ENCODE results near the gene SAMD8. TPM values are rescaled to one million over a fixed set of nuclear protein-coding genes. Genes with fewer than 3 reads are reported as not detected.
"Not testable (repeated sequence)": the region's sequence is repeated elsewhere in the genome, so short reads cannot be mapped to it uniquely, and the experiment has no call there.

Gene SAMD8
- total RNA-seq, 1 donor = 28.5 TPM

GRCh38 chr10:75107756-75108683 lies 3.4 kb upstream of the SAMD8 start:
- H3K4me3 ChIP-seq (ENCODE audit: low read depth, low read length) = no peak overlapping the region
- no peak for TF ChIP-seq CTCF (IDR thresholded peaks at IDR 0.05; ENCODE audit: insufficient read depth, low read depth, low read length)
- no peak for DNase-seq (ENCODE audit: low read depth)

GRCh38 chr10:75108684-75109458 lies 2.6 kb upstream of the SAMD8 start:
- H3K4me3 ChIP-seq (ENCODE audit: low read depth, low read length) = no peak overlapping the region
- TF ChIP-seq CTCF (IDR thresholded peaks at IDR 0.05; ENCODE audit: insufficient read depth, low read depth, low read length) = peak; percentile 69
- no peak for DNase-seq (ENCODE audit: low read depth)

- no peak overlapping the region for H3K4me3 ChIP-seq (ENCODE audit: low read depth, low read length)
- no peak for TF ChIP-seq CTCF (IDR thresholded peaks at IDR 0.05; ENCODE audit: insufficient read depth, low read depth, low read length)
- DNase-seq (ENCODE audit: low read depth) = no peak
These were observed 2.0 kb upstream of the SAMD8 start for GRCh38 chr10:75109459-75109778.

GRCh38 chr10:75110006-75110632 lies 1.3 kb upstream of the SAMD8 start:
- H3K4me3 ChIP-seq (ENCODE audit: low read depth, low read length) = peak overlapping the region; percentile 98
- TF ChIP-seq CTCF (IDR thresholded peaks at IDR 0.05; ENCODE audit: insufficient read depth, low read depth, low read length) = no peak
- DNase-seq (ENCODE audit: low read depth) = no peak

GRCh38 chr10:75111907-75112679 lies 637 bp downstream of the SAMD8 start:
- no peak for TF ChIP-seq CTCF (IDR thresholded peaks at IDR 0.05; ENCODE audit: insufficient read depth, low read depth, low read length)
- H3K4me3 ChIP-seq (ENCODE audit: low read depth, low read length) = peak overlapping the region; percentile 98
- DNase-seq (ENCODE audit: low read depth) = peak; percentile 59

- H3K4me3 ChIP-seq (ENCODE audit: low read depth, low read length) = no peak overlapping the region
- TF ChIP-seq CTCF (IDR thresholded peaks at IDR 0.05; ENCODE audit: insufficient read depth, low read depth, low read length) = no peak
- peak; percentile 96 for DNase-seq (ENCODE audit: low read depth)
These were observed 3.7 kb downstream of the SAMD8 start for GRCh38 chr10:75115137-75115536.

- H3K4me3 ChIP-seq (ENCODE audit: low read depth, low read length) = not testable (repeated sequence)
- DNase-seq (ENCODE audit: low read depth) = peak; percentile 61
These were observed 5.7 kb downstream of the SAMD8 start for GRCh38 chr10:75116941-75117775.

Data from fibroblast of villous mesenchyme (primary cell).